Stomach (tissue), 4 donors: ENCODE data around the gene NUP160.

Source experiments
- CTCF ChIP-seq, 7 experiments: fragments of 450-650 bp in 4 of 7; fragments of 200-600 bp in 3 of 7; sonication (generic) in 3 of 7; IDR thresholded peaks; one replicate each; pipeline ENCODE4 v1.5.1; 2016 to 2019; ENCODE audit warnings: antibody characterized with exemption in 7 of 7, control low read depth in 2 of 7, mild to moderate bottlenecking in 1 of 7
- POLR2A ChIP-seq, 4 donors: fragments of 450-650 bp; IDR thresholded peaks; one replicate each; pipeline ENCODE4 v1.6.1; 2016; ENCODE audit warnings: antibody characterized with exemption in 4 of 4, control low read depth in 2 of 4, mild to moderate bottlenecking in 1 of 4, moderate library complexity in 1 of 4

GRCh38 chr11:47869544-47870393 lies 21.6 kb upstream of the NUP160 start:
- TF ChIP-seq CTCF (IDR thresholded peaks at IDR 0.05) (no peak), POLR2A (IDR thresholded peaks at IDR 0.05) (no peak)
